Activated naive CD8-positive, alpha-beta T cell (primary cell): Measurements from ENCODE around the gene GPC5.
"Not testable (repeated sequence)": the region's sequence is repeated elsewhere in the genome, so short reads cannot be mapped to it uniquely, and the experiment has no call there.

Experiments used
- H3K27ac Mint-ChIP-seq: one replicate; pipeline ENCODE4 v1.8.0; 2021; ENCODE audit warnings: mixed read lengths
- H3K27me3 Mint-ChIP-seq: one replicate; pipeline ENCODE4 v1.8.0; 2021; ENCODE audit warnings: mixed read lengths
- H3K36me3 Mint-ChIP-seq: one replicate; pipeline ENCODE4 v1.8.0; 2021; ENCODE audit warnings: mixed read lengths
- H3K4me1 Mint-ChIP-seq: one replicate; pipeline ENCODE4 v1.8.0; 2021; ENCODE audit warnings: low read depth, mixed read lengths
- H3K4me3 Mint-ChIP-seq: one replicate; pipeline ENCODE4 v1.8.0; 2021; ENCODE audit warnings: mild to moderate bottlenecking, mixed read lengths
- H3K9me3 Mint-ChIP-seq: one replicate; pipeline ENCODE4 v1.8.0; 2021; ENCODE audit warnings: low read depth, mixed read lengths

GPC5 gene

DNA sequence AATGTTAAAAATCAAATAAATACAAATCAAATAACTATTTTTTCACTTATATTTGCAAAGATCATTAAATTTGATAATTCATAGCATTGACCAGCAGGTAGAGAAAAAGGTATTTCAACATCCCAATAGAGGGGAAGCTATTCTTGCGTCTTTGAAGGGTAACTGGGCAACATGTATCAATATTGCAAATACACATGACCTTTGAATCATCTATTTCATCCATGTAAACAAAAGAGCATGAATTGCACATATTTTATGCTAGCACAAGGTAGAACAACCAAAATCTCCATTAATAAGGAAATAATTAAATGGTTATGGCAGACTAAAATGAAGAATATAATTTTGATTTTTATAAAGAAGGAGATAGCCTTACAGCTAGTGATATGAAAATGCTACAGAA, 372.8 kb downstream of the GPC5 start:
- no peak overlapping the region for H3K27ac Mint-ChIP-seq
- no peak overlapping the region for H3K4me3 Mint-ChIP-seq
- H3K9me3 Mint-ChIP-seq: peaks cover 3% of the 10 kb centered on the region
- H3K27me3 Mint-ChIP-seq: peaks cover 2% of the 10 kb centered on the region
- H3K36me3 Mint-ChIP-seq: no peaks in the 10 kb centered on the region
- no peaks in the 10 kb centered on the region for H3K4me1 Mint-ChIP-seq

DNA sequence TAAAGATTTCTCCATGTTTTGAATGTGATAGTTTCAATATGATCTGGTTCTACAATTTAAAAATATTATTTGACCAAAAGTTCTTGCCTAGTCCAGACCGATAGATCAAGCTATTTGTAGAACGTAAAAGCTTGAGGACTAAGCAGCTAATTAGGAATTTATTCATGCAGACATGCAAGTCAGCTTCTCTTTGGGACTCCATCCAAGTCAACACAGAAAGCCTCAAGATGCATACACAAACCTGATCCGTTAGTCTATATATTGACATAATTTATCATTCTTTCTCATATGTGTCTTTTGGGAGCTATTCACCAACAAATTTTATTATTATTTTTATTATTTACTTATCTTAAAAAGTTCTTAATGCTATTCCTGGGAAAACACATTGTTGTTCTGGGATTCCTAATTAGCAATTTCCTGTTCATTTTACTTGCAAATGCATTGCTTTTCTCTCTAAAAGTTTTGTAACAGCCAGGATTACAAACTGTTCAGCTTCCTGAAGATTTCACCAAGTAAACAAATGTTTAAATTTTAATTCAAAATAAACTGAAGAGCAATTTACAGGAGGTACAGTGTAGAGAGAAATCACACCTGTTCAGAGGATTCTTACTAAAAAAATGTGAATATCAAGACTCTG, 375.3 kb downstream of the GPC5 start:
- no peak overlapping the region for H3K4me3 Mint-ChIP-seq
- H3K4me1 Mint-ChIP-seq: no peaks in the 10 kb centered on the region
- peaks cover 3% of the 10 kb centered on the region for H3K9me3 Mint-ChIP-seq
- peaks cover 2% of the 10 kb centered on the region for H3K27me3 Mint-ChIP-seq
- H3K27ac Mint-ChIP-seq: no peak overlapping the region
- no peaks in the 10 kb centered on the region for H3K36me3 Mint-ChIP-seq

DNA sequence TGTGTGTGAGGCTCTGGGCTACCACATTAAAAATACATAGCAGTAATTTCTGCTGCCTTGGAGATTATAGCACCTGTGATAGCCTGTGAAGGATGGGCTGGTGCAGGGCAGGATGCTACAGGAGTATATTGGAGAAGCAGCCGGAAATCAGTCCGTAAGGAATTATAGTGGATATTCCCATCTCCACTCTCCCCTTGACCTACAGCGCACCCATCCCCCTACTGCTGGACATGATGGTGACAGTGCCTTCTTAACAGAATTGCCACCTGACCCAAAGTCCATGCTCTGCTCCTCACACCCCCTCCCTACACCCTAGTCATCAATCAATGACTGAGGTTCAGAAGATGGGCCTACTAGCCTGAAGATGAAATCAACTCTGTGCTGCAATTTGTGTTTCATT, 376.0 kb downstream of the GPC5 start:
- no peak overlapping the region for H3K4me3 Mint-ChIP-seq
- H3K4me1 Mint-ChIP-seq: no peaks in the 10 kb centered on the region
- H3K27ac Mint-ChIP-seq: no peak overlapping the region
- H3K9me3 Mint-ChIP-seq: peaks cover 3% of the 10 kb centered on the region
- H3K36me3 Mint-ChIP-seq: no peaks in the 10 kb centered on the region
- peaks cover 2% of the 10 kb centered on the region for H3K27me3 Mint-ChIP-seq

DNA sequence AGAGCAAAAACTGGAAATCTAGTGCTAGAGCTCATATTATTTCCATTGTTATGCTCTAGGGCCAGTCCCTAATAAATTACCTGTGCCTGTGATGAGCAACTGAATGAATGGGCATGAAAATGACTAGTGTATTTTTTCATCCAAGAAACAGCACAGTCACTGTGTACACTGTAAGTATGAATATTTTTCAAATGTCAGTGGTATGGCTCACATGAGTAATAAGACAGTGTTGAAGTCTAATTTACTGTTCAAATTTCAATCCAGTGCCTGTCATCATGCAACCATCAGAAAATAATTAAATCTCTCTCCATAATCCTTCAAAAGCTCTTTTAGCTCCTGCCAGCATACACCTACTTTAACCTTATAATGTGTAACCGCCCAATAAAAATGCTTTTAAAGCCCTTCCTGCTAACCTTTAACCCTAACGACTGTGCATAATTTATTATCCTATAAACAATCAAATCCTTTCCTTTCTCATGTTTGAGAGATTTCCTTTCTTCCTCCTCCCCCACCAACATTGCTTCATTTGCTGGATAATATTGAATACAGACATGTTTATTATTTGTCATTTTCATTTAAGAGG, 378.3 kb downstream of the GPC5 start:
- H3K4me3 Mint-ChIP-seq: no peak overlapping the region
- peaks cover 3% of the 10 kb centered on the region for H3K9me3 Mint-ChIP-seq
- no peaks in the 10 kb centered on the region for H3K4me1 Mint-ChIP-seq
- peaks cover 2% of the 10 kb centered on the region for H3K27me3 Mint-ChIP-seq
- H3K27ac Mint-ChIP-seq: no peak overlapping the region
- no peaks in the 10 kb centered on the region for H3K36me3 Mint-ChIP-seq

DNA sequence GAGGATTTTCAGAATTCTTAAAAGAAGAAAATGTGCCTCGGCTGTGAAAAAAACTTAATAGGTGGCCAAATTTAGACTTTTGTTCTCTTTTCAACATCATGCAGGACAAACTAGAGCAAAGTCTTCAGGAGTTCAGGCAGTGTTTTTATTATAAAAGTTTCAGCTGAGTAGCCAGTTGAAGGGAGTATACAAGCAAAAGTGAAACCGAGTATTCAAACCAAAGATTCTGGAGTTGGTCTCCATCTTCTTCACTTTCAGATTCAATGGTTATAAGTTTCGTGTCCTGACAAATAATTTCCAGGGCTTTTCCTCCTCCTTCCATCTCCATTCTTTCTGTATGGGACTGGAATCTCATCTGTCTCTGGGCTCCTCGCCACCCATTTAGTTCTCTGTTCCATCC, 379.7 kb downstream of the GPC5 start:
- Mint-ChIP-seq H3K9me3 (peaks cover 3% of the 10 kb centered on the region), H3K36me3 (no peaks in the 10 kb centered on the region), H3K27ac (no peak overlapping the region), H3K27me3 (peaks cover 2% of the 10 kb centered on the region), H3K4me3 (no peak overlapping the region), H3K4me1 (no peaks in the 10 kb centered on the region)

DNA sequence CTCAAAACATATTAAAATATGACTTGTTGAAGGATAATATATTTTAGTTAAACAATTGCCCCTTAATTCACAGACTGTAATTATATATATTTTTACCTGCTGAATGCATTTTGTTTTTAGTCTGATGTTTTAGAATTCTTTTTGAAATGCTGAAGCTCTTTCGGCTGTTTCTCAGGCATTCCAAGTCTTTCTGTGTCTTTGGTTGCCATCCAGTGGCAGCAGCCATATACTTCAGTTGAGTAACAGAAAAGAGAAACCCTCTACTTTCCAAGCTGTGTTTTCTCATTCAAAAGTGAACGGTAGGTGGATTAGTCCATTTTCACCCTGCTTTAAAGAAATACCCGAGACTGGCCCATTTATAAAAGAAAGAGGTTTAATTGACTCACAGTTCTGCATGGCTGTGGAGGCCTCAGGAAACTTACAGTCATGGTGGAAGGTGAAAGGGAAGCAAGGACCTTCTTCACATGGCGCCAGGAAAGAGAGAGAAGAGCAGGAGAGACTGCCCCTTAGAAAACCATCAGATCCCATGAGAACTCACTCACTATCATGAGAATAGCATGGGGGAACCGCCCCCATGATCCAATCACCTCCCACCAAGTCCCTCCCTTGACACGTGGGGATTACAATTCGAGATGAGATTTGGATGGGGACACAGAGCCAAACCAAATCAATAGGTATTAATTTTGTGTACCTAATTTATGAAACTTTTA, 383.7 kb downstream of the GPC5 start:
- not testable (repeated sequence) for H3K9me3 Mint-ChIP-seq, H3K4me3 Mint-ChIP-seq, H3K27me3 Mint-ChIP-seq, H3K36me3 Mint-ChIP-seq, H3K4me1 Mint-ChIP-seq, H3K27ac Mint-ChIP-seq

DNA sequence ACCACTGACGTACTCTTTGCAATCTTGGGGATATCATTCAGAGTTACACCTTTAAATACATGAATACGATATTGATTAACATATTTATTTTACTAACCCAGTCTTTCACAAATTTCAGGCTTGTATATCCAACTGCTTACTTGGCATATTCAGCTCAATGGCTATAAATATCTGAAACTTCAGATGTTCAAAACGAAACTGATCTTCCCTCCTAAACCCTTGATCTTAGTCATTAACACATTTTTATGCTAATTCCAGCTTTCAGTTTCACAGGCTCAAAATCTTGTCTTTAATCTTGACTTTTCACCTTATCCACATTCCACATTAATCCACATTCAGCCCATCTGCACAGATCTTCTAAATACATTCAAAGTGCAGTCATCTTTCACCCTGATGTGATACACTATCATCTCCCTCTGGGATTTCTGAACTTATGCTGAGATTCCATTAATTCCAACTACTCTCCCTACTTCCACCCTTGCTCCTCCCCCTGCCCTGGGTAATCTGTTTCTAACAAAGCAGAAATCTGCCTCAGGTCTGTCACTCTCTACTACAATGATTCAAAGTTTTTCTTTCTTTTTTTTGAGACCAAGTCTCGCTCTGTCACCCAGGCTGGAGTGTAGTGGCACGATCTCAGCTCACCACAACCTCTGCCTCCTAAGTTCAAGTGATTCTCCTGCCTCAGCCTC, 387.2 kb downstream of the GPC5 start:
- no peak overlapping the region for H3K4me3 Mint-ChIP-seq
- no peaks in the 10 kb centered on the region for H3K36me3 Mint-ChIP-seq
- H3K27ac Mint-ChIP-seq: no peak overlapping the region
- no peaks in the 10 kb centered on the region for H3K27me3 Mint-ChIP-seq
- H3K9me3 Mint-ChIP-seq: no peaks in the 10 kb centered on the region
- H3K4me1 Mint-ChIP-seq: no peaks in the 10 kb centered on the region

DNA sequence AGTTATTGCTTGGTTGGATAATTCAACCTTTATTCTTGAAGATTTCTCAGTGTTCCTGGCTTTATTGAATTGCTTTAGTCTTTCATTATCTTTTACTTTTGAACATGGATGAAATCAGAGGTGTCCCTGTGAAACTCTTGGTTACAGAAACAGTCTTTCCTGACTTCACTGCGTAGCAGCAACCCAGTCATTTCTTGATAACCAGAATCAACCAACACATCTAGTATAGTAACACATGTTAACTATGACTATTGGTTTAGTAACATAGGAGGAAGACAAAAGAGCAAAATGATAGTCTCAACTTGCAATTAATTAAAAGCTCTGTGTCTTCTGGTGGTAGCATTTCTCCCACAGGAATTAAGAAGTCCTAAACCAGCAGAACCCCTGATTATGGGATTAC, 393.6 kb downstream of the GPC5 start:
- no peaks in the 10 kb centered on the region for H3K4me1 Mint-ChIP-seq
- no peaks in the 10 kb centered on the region for H3K36me3 Mint-ChIP-seq
- peaks cover 3% of the 10 kb centered on the region for H3K27me3 Mint-ChIP-seq
- no peaks in the 10 kb centered on the region for H3K9me3 Mint-ChIP-seq
- H3K4me3 Mint-ChIP-seq: no peak overlapping the region
- H3K27ac Mint-ChIP-seq: no peak overlapping the region

DNA sequence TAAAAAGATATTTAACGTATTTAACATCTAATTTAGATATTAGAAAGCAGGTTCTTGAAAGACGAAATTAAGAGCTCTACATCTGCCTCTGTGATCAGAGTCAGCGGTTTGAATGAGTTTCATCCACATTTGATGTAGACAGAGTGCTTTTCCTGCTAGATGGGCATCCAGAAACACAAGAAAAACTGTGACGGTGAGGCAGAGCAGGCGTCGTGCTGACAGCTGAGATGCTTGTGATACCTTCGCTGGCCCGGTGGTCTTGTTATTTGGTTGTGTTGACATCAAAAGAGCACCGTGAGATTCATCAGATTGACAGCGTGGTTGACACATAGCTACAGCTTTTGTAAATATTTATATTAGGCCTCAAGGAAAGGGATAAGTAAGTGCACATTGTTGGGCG, 399.1 kb downstream of the GPC5 start:
- Mint-ChIP-seq H3K9me3 (no peaks in the 10 kb centered on the region), H3K27ac (no peak overlapping the region), H3K36me3 (no peaks in the 10 kb centered on the region), H3K4me3 (no peak overlapping the region), H3K27me3 (peaks cover 3% of the 10 kb centered on the region), H3K4me1 (no peaks in the 10 kb centered on the region)

DNA sequence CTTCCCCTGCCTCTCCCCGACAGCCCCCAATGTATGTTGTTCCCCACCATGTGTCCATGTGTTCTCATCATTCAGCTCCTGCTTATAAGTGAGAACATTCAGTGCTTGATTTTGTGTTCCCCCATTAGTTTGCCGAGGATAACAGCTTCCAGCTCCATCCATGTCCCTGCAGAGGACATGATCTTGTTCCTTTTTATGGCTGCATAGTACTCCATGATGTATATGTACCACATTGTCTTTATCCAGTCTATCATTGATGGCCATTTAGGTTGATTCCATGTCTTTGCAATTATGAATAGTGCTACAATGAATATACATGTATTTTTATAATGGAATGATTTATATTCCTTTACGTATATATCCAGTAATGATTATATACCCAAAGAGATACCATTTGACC, 399.9 kb downstream of the GPC5 start:
- not testable (repeated sequence) for H3K4me3 Mint-ChIP-seq, H3K9me3 Mint-ChIP-seq, H3K4me1 Mint-ChIP-seq, H3K27ac Mint-ChIP-seq, H3K36me3 Mint-ChIP-seq, H3K27me3 Mint-ChIP-seq

DNA sequence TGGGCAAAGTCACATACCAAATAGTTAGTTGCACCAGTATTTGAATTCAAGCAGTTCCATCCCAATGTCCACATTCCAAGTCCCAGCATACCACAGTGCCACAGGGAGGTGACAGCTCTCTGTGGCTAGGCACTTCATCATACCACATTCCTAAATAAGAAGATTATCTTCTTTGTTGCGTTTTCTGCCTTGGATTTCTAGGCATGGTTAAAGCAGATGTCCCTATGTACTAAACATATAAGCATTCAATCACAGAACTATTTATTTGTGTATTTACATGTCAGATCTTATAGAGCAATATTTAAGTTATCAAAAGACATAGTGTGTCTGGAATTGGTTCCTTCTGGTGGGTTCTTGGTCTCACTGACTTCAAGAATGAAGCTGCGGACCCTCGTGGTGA, 403.4 kb downstream of the GPC5 start:
- H3K27ac Mint-ChIP-seq, H3K27me3 Mint-ChIP-seq, H3K9me3 Mint-ChIP-seq, H3K36me3 Mint-ChIP-seq, H3K4me3 Mint-ChIP-seq, H3K4me1 Mint-ChIP-seq: not testable (repeated sequence)

DNA sequence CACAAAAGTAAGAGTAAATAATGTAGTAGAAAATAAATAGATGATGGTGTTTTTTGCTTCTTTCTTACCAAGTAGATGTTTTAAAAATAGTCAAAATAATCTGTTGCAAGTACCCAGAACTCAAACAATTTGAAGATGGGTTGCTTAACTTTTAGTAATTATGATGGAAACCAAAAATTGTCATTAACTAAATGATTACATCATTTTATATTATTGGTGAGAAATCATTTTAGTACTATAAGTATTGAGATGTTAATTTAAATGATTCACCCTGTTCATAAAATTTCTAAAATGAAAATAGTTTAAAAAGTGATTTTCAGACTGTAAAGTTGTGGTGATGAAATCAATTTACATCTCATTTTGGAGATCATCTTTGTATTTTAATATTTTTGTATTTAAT, 404.5 kb downstream of the GPC5 start:
- no peaks in the 10 kb centered on the region for H3K4me1 Mint-ChIP-seq
- H3K27ac Mint-ChIP-seq: no peak overlapping the region
- H3K36me3 Mint-ChIP-seq: no peaks in the 10 kb centered on the region
- no peaks in the 10 kb centered on the region for H3K27me3 Mint-ChIP-seq
- H3K9me3 Mint-ChIP-seq: no peaks in the 10 kb centered on the region
- no peak overlapping the region for H3K4me3 Mint-ChIP-seq

DNA sequence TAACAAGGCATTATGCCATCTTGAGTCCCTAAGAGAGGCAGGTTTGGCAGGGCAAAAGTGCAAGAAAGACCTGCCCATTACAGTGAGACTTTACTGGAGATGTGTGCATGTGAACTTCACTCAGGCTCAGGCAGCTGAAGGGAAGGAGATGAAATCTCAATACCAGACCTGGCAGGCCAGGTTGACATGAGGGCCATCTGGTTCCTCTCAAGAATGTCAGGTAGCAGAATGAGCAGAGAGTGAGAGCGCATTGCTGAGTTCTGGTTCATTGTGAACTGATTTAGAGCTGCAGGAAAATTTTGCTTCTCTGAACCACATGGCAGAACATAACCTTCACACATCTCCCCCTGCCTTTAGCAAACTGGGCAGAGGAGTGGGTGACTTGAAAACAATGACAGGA, 406.3 kb downstream of the GPC5 start:
- Mint-ChIP-seq H3K27me3 (no peaks in the 10 kb centered on the region), H3K4me3 (no peak overlapping the region)

DNA sequence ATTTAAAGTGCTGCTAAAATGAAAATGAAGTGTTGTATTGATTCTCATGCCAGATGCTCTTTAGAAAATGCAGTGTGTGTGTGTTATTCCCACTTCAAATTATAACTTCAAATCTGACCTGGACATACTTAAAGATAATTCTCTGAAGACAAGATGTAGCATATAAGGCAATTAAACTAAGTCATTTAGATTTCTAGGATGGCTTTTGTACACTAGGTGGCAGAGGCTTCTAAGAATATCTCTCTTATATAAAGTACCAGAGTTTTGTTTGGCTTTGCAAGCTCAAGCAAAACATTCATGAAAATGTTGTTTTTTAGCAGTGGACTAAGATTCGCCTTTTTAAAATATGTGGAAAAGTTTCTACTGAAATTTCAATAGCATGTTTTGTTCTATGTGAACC, 407.2 kb downstream of the GPC5 start:
- Mint-ChIP-seq H3K27me3 (no peaks in the 10 kb centered on the region), H3K4me1 (no peaks in the 10 kb centered on the region), H3K36me3 (no peaks in the 10 kb centered on the region), H3K27ac (no peak overlapping the region), H3K9me3 (no peaks in the 10 kb centered on the region), H3K4me3 (no peak overlapping the region)

More for the DNA sequence above, 406.3 kb downstream of the GPC5 start:
- Mint-ChIP-seq H3K36me3 (no peaks in the 10 kb centered on the region), H3K9me3 (no peaks in the 10 kb centered on the region), H3K27ac (no peak overlapping the region), H3K4me1 (no peaks in the 10 kb centered on the region)

DNA sequence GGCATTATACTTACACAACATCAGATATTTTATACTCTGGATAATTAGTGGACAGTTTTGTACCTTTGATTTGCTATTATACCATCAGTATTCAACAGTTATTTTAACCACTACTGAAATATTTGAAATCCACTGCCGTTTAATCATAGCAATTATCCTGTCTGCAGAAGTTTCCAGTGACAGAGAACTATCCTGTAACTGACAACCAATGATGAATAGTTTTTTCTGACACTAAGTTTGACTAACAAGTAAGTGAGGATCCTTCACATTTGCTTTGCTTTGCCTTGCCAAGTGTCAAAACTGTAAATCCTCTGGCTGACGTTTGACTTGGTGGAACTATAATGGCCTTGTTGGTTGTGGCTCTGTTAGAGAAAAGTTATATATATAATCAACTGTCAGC, 410.7 kb downstream of the GPC5 start:
- Mint-ChIP-seq H3K4me1 (no peaks in the 10 kb centered on the region), H3K36me3 (no peaks in the 10 kb centered on the region), H3K27me3 (no peaks in the 10 kb centered on the region), H3K27ac (no peak overlapping the region), H3K9me3 (no peaks in the 10 kb centered on the region), H3K4me3 (no peak overlapping the region)
